Measurements from ENCODE around the gene RPL39.

The RPL39 gene

GRCh38 chrX:119763836-119764387 lies 27.5 kb downstream of the RPL39 start:
- 78% methylated on average over 5 of the region's 6 CpGs for WGBS (ENCODE audit: insufficient coverage)
- Histone ChIP-seq H3K27me3 (replicated peaks in 2 of 5; ENCODE audit: control insufficient read depth in 4 of 5, insufficient read depth in 5 of 5, low read length in 4 of 5) (peaks cover 0 to 13% (median 0%) of the 10 kb centered on the region in 5 experiments), H3K4me3 (ENCODE audit: control insufficient read depth in 1 of 7, extremely low read depth in 1 of 7, insufficient read depth in 4 of 7, low read depth in 2 of 7, low read length in 6 of 7) (no peak overlapping the region), H3K36me3 (ENCODE audit: control insufficient read depth in 4 of 4, insufficient read depth in 4 of 4, low read length in 3 of 4) (no peaks in the 10 kb centered on the region), H3K27ac (ENCODE audit: insufficient read depth in 1 of 2, low read depth in 1 of 2, low read length in 2 of 2, poor library complexity in 1 of 2, severe bottlenecking in 2 of 2) (no peak overlapping the region), H3K9me3 (ENCODE audit: control extremely low read depth in 1 of 5, control insufficient read depth in 4 of 5, insufficient read depth in 2 of 5, low read depth in 1 of 5, low read length in 4 of 5) (no peaks in the 10 kb centered on the region), H3K4me1 (ENCODE audit: control extremely low read depth in 1 of 4, control insufficient read depth in 4 of 4, insufficient read depth in 4 of 4, low read length in 3 of 4) (peaks cover 0 to 22% (median 15%) of the 10 kb centered on the region in 4 experiments)
- CTCF ChIA-PET = interaction anchor here (0.9 to 1.6 kb wide), 2 partner anchors 10 to 12 kb away, joined by 3 to 5 read pairs; no protein-coding TSS in a partner anchor
- POLR2A ChIA-PET = no interaction called here
- no peak for DNase-seq

GRCh38 chrX:119763181-119763580 lies 28.2 kb downstream of the RPL39 start:
- Histone ChIP-seq H3K27ac (ENCODE audit: insufficient read depth in 1 of 2, low read depth in 1 of 2, low read length in 2 of 2, poor library complexity in 1 of 2, severe bottlenecking in 2 of 2) (no peak overlapping the region), H3K4me1 (ENCODE audit: control extremely low read depth in 1 of 4, control insufficient read depth in 4 of 4, insufficient read depth in 4 of 4, low read length in 3 of 4) (peaks cover 0 to 23% (median 16%) of the 10 kb centered on the region in 4 experiments), H3K27me3 (replicated peaks in 2 of 5; ENCODE audit: control insufficient read depth in 4 of 5, insufficient read depth in 5 of 5, low read length in 4 of 5) (peaks cover 0 to 19% (median 0%) of the 10 kb centered on the region in 5 experiments), H3K9me3 (ENCODE audit: control extremely low read depth in 1 of 5, control insufficient read depth in 4 of 5, insufficient read depth in 2 of 5, low read depth in 1 of 5, low read length in 4 of 5) (no peaks in the 10 kb centered on the region), H3K4me3 (ENCODE audit: control insufficient read depth in 1 of 7, extremely low read depth in 1 of 7, insufficient read depth in 4 of 7, low read depth in 2 of 7, low read length in 6 of 7) (no peak overlapping the region), H3K36me3 (ENCODE audit: control insufficient read depth in 4 of 4, insufficient read depth in 4 of 4, low read length in 3 of 4) (no peaks in the 10 kb centered on the region)
- no peak for DNase-seq
- 77% methylated on average over 7 of the region's 7 CpGs for WGBS (ENCODE audit: insufficient coverage)
- ChIA-PET CTCF (no interaction called here), POLR2A (no interaction called here)

- ChIA-PET POLR2A (no interaction called here), CTCF (no interaction called here)
- H3K36me3 ChIP-seq (ENCODE audit: control insufficient read depth in 4 of 4, insufficient read depth in 4 of 4, low read length in 3 of 4) = no peaks in the 10 kb centered on the region
- H3K4me1 ChIP-seq (ENCODE audit: control extremely low read depth in 1 of 4, control insufficient read depth in 4 of 4, insufficient read depth in 4 of 4, low read length in 3 of 4) = peaks cover 0 to 24% (median 18%) of the 10 kb centered on the region in 4 experiments
- H3K27ac ChIP-seq (ENCODE audit: insufficient read depth in 1 of 2, low read depth in 1 of 2, low read length in 2 of 2, poor library complexity in 1 of 2, severe bottlenecking in 2 of 2) = no peak overlapping the region
- DNase-seq = no peak
- 83% methylated on average over 2 of the region's 3 CpGs for WGBS (ENCODE audit: insufficient coverage)
- H3K4me3 ChIP-seq (ENCODE audit: control insufficient read depth in 1 of 7, extremely low read depth in 1 of 7, insufficient read depth in 4 of 7, low read depth in 2 of 7, low read length in 6 of 7) = no peak overlapping the region
- no peaks in the 10 kb centered on the region for H3K9me3 ChIP-seq (ENCODE audit: control extremely low read depth in 1 of 5, control insufficient read depth in 4 of 5, insufficient read depth in 2 of 5, low read depth in 1 of 5, low read length in 4 of 5)
- H3K27me3 ChIP-seq (replicated peaks in 2 of 5; ENCODE audit: control insufficient read depth in 4 of 5, insufficient read depth in 5 of 5, low read length in 4 of 5) = peaks cover 0 to 24% (median 0%) of the 10 kb centered on the region in 5 experiments
Observed at GRCh38 chrX:119762718-119763117, 28.7 kb downstream of the RPL39 start.

GRCh38 chrX:119760026-119760877 lies 31.2 kb downstream of the RPL39 start:
- POLR2A ChIA-PET = no interaction called here
- H3K4me3 ChIP-seq (ENCODE audit: control insufficient read depth in 1 of 7, extremely low read depth in 1 of 7, insufficient read depth in 4 of 7, low read depth in 2 of 7, low read length in 6 of 7) = peak overlapping the region in 2 of 7 experiments; percentile 26 to 61
- no peak overlapping the region for H3K27ac ChIP-seq (ENCODE audit: insufficient read depth in 1 of 2, low read depth in 1 of 2, low read length in 2 of 2, poor library complexity in 1 of 2, severe bottlenecking in 2 of 2)
- peaks cover 0 to 47% (median 38%) of the 10 kb centered on the region in 4 experiments for H3K4me1 ChIP-seq (ENCODE audit: control extremely low read depth in 1 of 4, control insufficient read depth in 4 of 4, insufficient read depth in 4 of 4, low read length in 3 of 4)
- CTCF ChIA-PET = interaction anchor here (1.1 to 1.4 kb wide), 3 partner anchors 10 to 31 kb away, joined by 3 to 4 read pairs (median 4); no protein-coding TSS in a partner anchor
- DNase-seq = no peak
- H3K27me3 ChIP-seq (replicated peaks in 2 of 5; ENCODE audit: control insufficient read depth in 4 of 5, insufficient read depth in 5 of 5, low read length in 4 of 5) = peaks cover 0 to 33% (median 0%) of the 10 kb centered on the region in 5 experiments
- no peaks in the 10 kb centered on the region for H3K36me3 ChIP-seq (ENCODE audit: control insufficient read depth in 4 of 4, insufficient read depth in 4 of 4, low read length in 3 of 4)
- 75% methylated on average over 11 of the region's 18 CpGs for WGBS (ENCODE audit: insufficient coverage)
- no peaks in the 10 kb centered on the region for H3K9me3 ChIP-seq (ENCODE audit: control extremely low read depth in 1 of 5, control insufficient read depth in 4 of 5, insufficient read depth in 2 of 5, low read depth in 1 of 5, low read length in 4 of 5)

- Histone ChIP-seq H3K36me3 (ENCODE audit: control insufficient read depth in 4 of 4, insufficient read depth in 4 of 4, low read length in 3 of 4) (no peaks in the 10 kb centered on the region), H3K27ac (ENCODE audit: insufficient read depth in 1 of 2, low read depth in 1 of 2, low read length in 2 of 2, poor library complexity in 1 of 2, severe bottlenecking in 2 of 2) (no peak overlapping the region), H3K4me3 (ENCODE audit: control insufficient read depth in 1 of 7, extremely low read depth in 1 of 7, insufficient read depth in 4 of 7, low read depth in 2 of 7, low read length in 6 of 7) (peak overlapping the region; percentile 39 to 77 (median 61)), H3K27me3 (replicated peaks in 2 of 5; ENCODE audit: control insufficient read depth in 4 of 5, insufficient read depth in 5 of 5, low read length in 4 of 5) (peaks cover 0 to 33% (median 0%) of the 10 kb centered on the region in 5 experiments), H3K9me3 (ENCODE audit: control extremely low read depth in 1 of 5, control insufficient read depth in 4 of 5, insufficient read depth in 2 of 5, low read depth in 1 of 5, low read length in 4 of 5) (no peaks in the 10 kb centered on the region), H3K4me1 (ENCODE audit: control extremely low read depth in 1 of 4, control insufficient read depth in 4 of 4, insufficient read depth in 4 of 4, low read length in 3 of 4) (peaks cover 0 to 52% (median 40%) of the 10 kb centered on the region in 4 experiments)
- ChIA-PET POLR2A (interaction anchor here (0.7 kb wide), 1 partner anchor 73 kb away, joined by 3 read pairs; no protein-coding TSS in a partner anchor), CTCF (interaction anchor here (1.2 to 1.4 kb wide), 2 partner anchors 10 to 30 kb away, joined by 3 to 4 read pairs; no protein-coding TSS in a partner anchor)
- no peak for DNase-seq
- 69% methylated on average over 38 of the region's 44 CpGs for WGBS (ENCODE audit: insufficient coverage)
Observed at GRCh38 chrX:119759248-119759766, 32.1 kb downstream of the RPL39 start.

GRCh38 chrX:119758731-119759247 lies 32.6 kb downstream of the RPL39 start:
- Histone ChIP-seq H3K9me3 (ENCODE audit: control extremely low read depth in 1 of 5, control insufficient read depth in 4 of 5, insufficient read depth in 2 of 5, low read depth in 1 of 5, low read length in 4 of 5) (no peaks in the 10 kb centered on the region), H3K4me3 (ENCODE audit: control insufficient read depth in 1 of 7, extremely low read depth in 1 of 7, insufficient read depth in 4 of 7, low read depth in 2 of 7, low read length in 6 of 7) (peak overlapping the region; percentile 39 to 77 (median 61)), H3K27me3 (replicated peaks in 2 of 5; ENCODE audit: control insufficient read depth in 4 of 5, insufficient read depth in 5 of 5, low read length in 4 of 5) (peaks cover 0 to 33% (median 0%) of the 10 kb centered on the region in 5 experiments), H3K36me3 (ENCODE audit: control insufficient read depth in 4 of 4, insufficient read depth in 4 of 4, low read length in 3 of 4) (no peaks in the 10 kb centered on the region), H3K27ac (ENCODE audit: insufficient read depth in 1 of 2, low read depth in 1 of 2, low read length in 2 of 2, poor library complexity in 1 of 2, severe bottlenecking in 2 of 2) (no peak overlapping the region), H3K4me1 (ENCODE audit: control extremely low read depth in 1 of 4, control insufficient read depth in 4 of 4, insufficient read depth in 4 of 4, low read length in 3 of 4) (peaks cover 0 to 50% (median 38%) of the 10 kb centered on the region in 4 experiments)
- ChIA-PET POLR2A (interaction anchor here (0.7 kb wide), 1 partner anchor 73 kb away, joined by 3 read pairs; no protein-coding TSS in a partner anchor), CTCF (interaction anchor here (0.8 to 1.7 kb wide), 7 partner anchors 9 to 149 kb away, joined by 3 to 5 read pairs (median 4); no protein-coding TSS in a partner anchor)
- peak in 2 of 3 donors; percentile 34 to 54 for DNase-seq
- 35% methylated on average over 50 of the region's 54 CpGs for WGBS (ENCODE audit: insufficient coverage)

Data from common myeloid progenitor, CD34-positive (primary cell).